Activated T-helper 17 cell treated with anti-CD3 and anti-CD28 coated beads, Interleukin-2, amount 50 U/mL, for 72 hours (primary cell): ENCODE data around the gene PTPRM. TPM values are rescaled to one million over a fixed set of nuclear protein-coding genes. Genes with fewer than 3 reads are reported as not detected.

Experiments
- ATAC-seq: fragments of 150-1000 bp; cut with Tn5 transposase; replicated peaks from 2 replicates; pipeline ENCODE4 v1.10.0; 2021; ENCODE audit warnings: mild to moderate bottlenecking, moderate library complexity
- H3K27ac Mint-ChIP-seq: one replicate; pipeline ENCODE4 v1.8.0; 2022; ENCODE audit warnings: mixed read lengths
- H3K27me3 Mint-ChIP-seq: one replicate; pipeline ENCODE4 v1.8.0; 2022; ENCODE audit warnings: mixed read lengths
- H3K36me3 Mint-ChIP-seq: one replicate; pipeline ENCODE4 v1.8.0; 2022; ENCODE audit warnings: low read depth, mild to moderate bottlenecking, mixed read lengths
- H3K4me1 Mint-ChIP-seq: one replicate; pipeline ENCODE4 v1.8.0; 2022; ENCODE audit warnings: mixed read lengths
- H3K4me3 Mint-ChIP-seq: one replicate; pipeline ENCODE4 v1.8.0; 2022; ENCODE audit warnings: mild to moderate bottlenecking, mixed read lengths
- H3K9me3 Mint-ChIP-seq: one replicate; pipeline ENCODE4 v1.8.0; 2022; ENCODE audit warnings: mixed read lengths
- total RNA-seq, 2 donors: library from RNA; stranded (reverse); gene quantifications; one replicate each; pipeline ENCODE4 v1.2.3, GENCODE V29; 2022

Gene PTPRM
- total RNA-seq, 2 donors from 2014 or later = 7.5 to 24.5 TPM

DNA sequence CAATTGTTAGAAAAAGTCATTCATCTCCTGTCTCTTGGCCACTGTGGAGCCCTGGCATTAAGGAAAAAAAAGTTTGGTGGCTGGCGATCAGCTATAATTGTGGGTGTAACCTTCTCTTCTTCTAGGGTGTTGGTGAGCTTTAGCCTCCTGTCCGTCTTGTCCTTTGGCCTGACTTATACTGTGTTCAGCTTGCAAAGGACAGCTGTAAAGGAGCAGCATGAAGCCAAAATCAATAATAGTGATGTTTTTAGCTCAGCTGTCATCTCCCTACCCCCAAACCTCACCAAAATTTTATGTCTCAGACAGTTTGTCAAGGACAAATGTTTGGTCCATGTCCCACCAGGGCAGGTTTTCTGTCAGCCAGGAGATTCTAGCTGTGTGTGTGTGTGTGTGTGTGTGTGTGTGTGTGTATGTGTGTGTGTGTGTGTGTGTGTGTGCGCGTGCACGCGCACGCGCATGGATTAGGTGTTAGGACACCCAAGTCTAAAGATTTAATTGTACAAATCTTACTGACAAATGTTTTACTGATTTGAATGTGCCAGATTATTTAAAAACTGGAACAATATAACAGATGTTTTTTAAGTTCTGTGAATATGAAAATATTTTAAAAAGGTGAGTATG, 109.2 kb downstream of the PTPRM start:
- Mint-ChIP-seq H3K4me1 (no peaks in the 10 kb centered on the region), H3K36me3 (no peaks in the 10 kb centered on the region), H3K27me3 (no peaks in the 10 kb centered on the region), H3K4me3 (no peak overlapping the region), H3K9me3 (no peaks in the 10 kb centered on the region), H3K27ac (no peak overlapping the region)
- ATAC-seq = no peak

DNA sequence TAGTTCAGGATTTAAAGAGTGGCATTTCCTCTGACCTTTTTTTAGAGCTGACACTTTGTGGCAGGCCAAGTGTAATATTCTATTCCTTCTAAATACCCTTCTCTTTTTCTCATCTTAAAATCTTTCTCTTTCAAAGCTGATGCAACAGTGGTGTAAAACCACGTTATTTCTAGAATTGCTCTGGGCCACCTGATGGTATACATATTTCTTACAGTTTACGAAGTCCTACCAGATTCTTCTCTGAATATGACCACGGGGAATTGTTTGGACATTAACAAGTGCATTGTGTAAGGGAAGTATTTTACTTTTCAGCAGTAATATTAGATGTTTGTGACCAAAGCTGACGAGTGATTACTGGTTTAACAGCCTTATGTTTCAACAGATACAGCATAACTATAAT, 109.9 kb downstream of the PTPRM start:
- Mint-ChIP-seq H3K27me3 (no peaks in the 10 kb centered on the region), H3K4me3 (no peak overlapping the region), H3K36me3 (no peaks in the 10 kb centered on the region)

DNA sequence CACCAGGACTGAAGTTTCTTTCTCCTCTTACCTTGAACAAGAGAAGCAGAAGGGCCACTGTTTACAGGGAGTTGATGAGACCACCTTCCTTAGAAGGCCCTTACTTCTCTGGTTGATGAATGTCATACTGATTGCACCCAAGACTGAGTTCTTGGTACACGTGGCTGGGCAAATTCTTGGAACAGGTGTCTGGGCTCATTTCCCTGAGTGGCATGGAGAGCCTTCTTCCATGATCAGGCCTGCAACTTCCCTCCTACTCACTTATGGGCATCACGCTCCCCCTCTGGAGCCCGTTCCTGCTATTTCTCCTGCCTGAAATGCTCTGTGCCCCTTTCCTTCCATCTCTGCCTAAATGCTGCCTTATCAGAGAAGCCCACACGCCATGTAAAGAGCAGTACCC, 110.3 kb downstream of the PTPRM start:
- no peak overlapping the region for H3K27ac Mint-ChIP-seq
- H3K27me3 Mint-ChIP-seq = no peaks in the 10 kb centered on the region
- ATAC-seq = no peak
- H3K4me3 Mint-ChIP-seq = no peak overlapping the region
- no peaks in the 10 kb centered on the region for H3K36me3 Mint-ChIP-seq
- H3K4me1 Mint-ChIP-seq = no peaks in the 10 kb centered on the region
- no peaks in the 10 kb centered on the region for H3K9me3 Mint-ChIP-seq

More for the DNA sequence above, 109.9 kb downstream of the PTPRM start:
- no peak for ATAC-seq
- Mint-ChIP-seq H3K4me1 (no peaks in the 10 kb centered on the region), H3K27ac (no peak overlapping the region), H3K9me3 (no peaks in the 10 kb centered on the region)

DNA sequence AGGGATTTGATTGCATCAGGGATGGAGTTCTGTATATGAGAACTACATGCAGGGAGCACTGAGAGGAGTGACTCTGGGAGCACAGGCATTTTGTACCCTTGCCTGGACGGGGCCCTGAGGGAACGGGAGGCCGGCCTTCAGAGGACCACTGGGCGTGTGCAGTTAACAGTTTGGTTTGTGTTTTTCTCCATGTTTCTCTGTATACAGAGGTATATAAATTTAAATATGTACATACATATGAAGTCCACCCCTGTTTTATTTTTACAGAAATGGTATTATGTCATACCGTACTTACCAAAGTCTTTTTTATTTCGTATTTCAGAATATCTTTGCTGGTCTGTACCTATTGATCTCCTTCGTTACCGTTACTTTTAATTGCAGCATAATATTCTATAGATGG, 111.3 kb downstream of the PTPRM start:
- Mint-ChIP-seq H3K27ac (no peak overlapping the region), H3K9me3 (no peaks in the 10 kb centered on the region), H3K27me3 (no peaks in the 10 kb centered on the region), H3K4me3 (no peak overlapping the region), H3K36me3 (no peaks in the 10 kb centered on the region), H3K4me1 (no peaks in the 10 kb centered on the region)
- no peak for ATAC-seq

DNA sequence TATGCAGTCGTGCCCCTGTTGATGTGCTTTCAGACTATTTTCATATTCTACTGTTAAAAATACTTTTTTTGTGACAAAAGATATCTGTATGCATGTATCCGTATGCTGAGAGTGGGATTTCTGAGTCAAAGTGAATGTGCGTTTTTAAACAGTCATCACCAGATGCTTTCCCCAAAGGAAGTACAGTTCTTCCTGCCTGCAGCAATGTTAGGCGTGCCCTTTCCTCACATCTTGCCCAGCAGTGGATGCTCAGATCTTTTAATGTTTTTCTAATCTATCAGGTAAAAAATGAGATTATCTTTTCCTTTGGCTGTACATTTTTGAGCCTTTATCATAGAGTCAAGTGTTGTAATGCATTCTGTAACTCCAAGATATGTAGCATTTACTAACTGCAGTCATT, 111.7 kb downstream of the PTPRM start:
- H3K36me3 Mint-ChIP-seq = no peaks in the 10 kb centered on the region
- H3K4me3 Mint-ChIP-seq = no peak overlapping the region
- ATAC-seq = no peak
- H3K9me3 Mint-ChIP-seq = no peaks in the 10 kb centered on the region
- H3K4me1 Mint-ChIP-seq = no peaks in the 10 kb centered on the region
- H3K27ac Mint-ChIP-seq = no peak overlapping the region
- no peaks in the 10 kb centered on the region for H3K27me3 Mint-ChIP-seq

DNA sequence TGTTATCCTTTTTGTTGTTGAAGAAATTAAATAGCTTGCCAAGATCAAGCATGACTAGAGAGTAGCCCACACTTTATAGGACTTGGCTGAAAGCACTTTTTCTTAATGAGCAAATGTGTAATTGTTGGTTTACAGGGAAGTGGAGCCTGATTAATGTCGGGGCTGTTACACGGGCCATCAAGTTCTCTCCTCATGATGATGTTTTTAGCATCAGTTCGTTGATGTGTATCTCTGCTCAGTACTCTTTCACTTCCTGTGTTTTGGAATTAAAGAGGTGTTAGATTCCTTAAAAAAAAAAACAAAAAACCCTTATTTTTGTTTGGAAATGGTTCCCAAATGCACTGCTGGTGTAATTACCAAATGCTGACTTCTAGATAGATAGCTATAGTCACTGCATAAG, 114.2 kb downstream of the PTPRM start:
- Mint-ChIP-seq H3K36me3 (no peaks in the 10 kb centered on the region), H3K4me1 (no peaks in the 10 kb centered on the region)

DNA sequence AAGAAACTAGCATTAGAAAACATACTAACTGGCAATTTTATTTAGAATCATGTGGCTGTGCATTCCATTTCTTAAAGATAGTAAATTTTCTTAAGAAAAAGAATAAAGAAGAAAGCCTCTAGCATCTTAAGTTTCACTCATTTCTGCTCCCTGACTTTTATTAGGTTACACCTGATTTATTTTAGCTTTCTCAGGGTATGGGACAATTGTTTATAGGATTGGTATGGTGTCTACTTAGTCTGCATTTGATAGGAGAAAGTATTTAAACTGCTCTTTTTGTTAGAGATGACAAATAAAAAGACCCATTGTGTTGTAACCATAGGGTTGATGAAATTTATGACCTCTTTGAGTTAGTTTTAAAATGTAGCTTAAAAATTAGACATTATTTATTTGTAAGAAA, 115.2 kb downstream of the PTPRM start:
- ATAC-seq = no peak
- H3K4me3 Mint-ChIP-seq = no peak overlapping the region
- no peaks in the 10 kb centered on the region for H3K36me3 Mint-ChIP-seq
- no peaks in the 10 kb centered on the region for H3K27me3 Mint-ChIP-seq
- no peaks in the 10 kb centered on the region for H3K4me1 Mint-ChIP-seq
- no peak overlapping the region for H3K27ac Mint-ChIP-seq
- H3K9me3 Mint-ChIP-seq = no peaks in the 10 kb centered on the region

More for the DNA sequence above, 114.2 kb downstream of the PTPRM start:
- Mint-ChIP-seq H3K9me3 (no peaks in the 10 kb centered on the region), H3K4me3 (no peak overlapping the region), H3K27ac (no peak overlapping the region), H3K27me3 (no peaks in the 10 kb centered on the region)
- ATAC-seq = no peak

DNA sequence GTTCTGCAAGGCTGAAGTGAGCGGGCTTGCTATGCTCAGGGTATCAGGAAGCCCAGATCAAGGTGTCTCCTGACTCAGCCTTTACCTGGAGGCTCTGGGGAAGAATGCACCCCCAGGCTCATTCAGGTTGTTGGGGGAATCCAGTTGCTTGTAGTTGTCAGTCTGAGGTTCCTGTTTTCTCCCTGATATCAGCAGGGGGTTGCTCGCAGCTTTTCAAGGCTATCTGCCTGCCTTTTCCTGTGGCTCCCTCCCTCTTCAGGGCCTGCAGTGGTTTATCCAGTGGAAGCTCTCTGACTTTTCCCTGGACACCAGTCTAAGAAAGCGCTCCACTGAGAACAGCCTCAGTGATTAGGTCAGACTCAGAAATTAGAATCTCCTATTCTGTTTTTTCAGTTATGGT, 116.6 kb downstream of the PTPRM start:
- no peaks in the 10 kb centered on the region for H3K4me1 Mint-ChIP-seq
- no peaks in the 10 kb centered on the region for H3K27me3 Mint-ChIP-seq
- no peaks in the 10 kb centered on the region for H3K36me3 Mint-ChIP-seq
- H3K27ac Mint-ChIP-seq = no peak overlapping the region
- ATAC-seq = no peak
- no peak overlapping the region for H3K4me3 Mint-ChIP-seq
- H3K9me3 Mint-ChIP-seq = no peaks in the 10 kb centered on the region

DNA sequence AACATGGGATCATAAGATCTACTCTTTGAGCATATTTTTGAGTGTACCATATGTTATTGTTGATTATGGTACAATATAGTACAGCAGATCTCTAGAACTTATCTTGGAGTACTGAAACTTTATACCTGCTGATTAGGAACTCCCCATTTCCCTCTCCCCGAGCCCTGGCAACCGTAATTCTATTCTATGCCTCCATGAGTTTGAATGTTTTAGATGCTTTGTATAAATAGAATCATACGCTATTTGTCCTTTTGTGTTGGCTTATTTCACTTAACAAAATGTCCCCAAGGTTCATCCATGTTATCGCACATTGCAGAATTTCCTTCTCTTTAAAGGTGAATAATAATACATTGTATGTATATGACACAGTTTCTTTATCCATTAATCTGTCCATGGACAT, 117.2 kb downstream of the PTPRM start:
- ATAC-seq = no peak
- H3K4me1 Mint-ChIP-seq = no peaks in the 10 kb centered on the region
- no peak overlapping the region for H3K27ac Mint-ChIP-seq
- no peaks in the 10 kb centered on the region for H3K9me3 Mint-ChIP-seq
- no peaks in the 10 kb centered on the region for H3K36me3 Mint-ChIP-seq
- no peak overlapping the region for H3K4me3 Mint-ChIP-seq
- no peaks in the 10 kb centered on the region for H3K27me3 Mint-ChIP-seq

DNA sequence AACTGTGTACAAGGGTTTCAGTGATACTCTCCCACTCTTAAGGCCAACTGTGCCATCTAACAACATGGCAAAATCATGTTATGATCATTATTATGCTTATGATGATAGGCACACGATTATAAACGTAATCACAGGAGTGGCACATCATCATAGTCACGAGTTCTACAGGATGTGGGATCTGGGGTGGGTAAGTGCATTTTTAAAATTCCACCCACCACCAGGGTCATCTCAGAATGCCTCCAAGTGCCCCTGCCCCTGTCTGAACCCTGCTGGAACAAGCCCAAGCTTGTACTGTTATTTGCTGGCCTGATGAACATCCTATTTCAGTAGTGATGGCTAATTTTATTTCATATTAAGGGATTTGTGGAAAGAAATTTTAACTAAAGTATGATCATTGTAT, 117.8 kb downstream of the PTPRM start:
- H3K4me1 Mint-ChIP-seq = no peaks in the 10 kb centered on the region
- no peak overlapping the region for H3K27ac Mint-ChIP-seq
- no peaks in the 10 kb centered on the region for H3K9me3 Mint-ChIP-seq
- ATAC-seq = no peak
- H3K27me3 Mint-ChIP-seq = no peaks in the 10 kb centered on the region
- no peak overlapping the region for H3K4me3 Mint-ChIP-seq
- H3K36me3 Mint-ChIP-seq = no peaks in the 10 kb centered on the region

DNA sequence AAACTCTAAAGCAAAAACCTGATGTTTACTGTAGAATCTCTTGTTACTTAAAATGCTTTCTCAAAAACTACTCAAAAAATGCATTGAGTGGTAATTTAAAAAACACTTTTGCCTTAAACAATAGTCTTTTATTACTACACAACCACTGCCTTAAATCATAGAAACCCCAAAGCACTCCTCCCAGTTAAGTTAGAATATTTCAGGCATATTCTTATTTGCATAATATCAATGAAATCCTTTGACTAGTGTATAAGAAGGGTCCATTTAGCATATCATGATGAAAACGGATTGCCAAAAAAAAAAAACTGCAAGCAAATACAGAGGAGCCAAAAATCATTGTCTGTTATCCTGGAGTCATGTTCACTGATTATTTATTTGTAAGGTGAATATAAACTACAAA, 119.2 kb downstream of the PTPRM start:
- no peak overlapping the region for H3K4me3 Mint-ChIP-seq
- no peaks in the 10 kb centered on the region for H3K36me3 Mint-ChIP-seq
- H3K4me1 Mint-ChIP-seq = no peaks in the 10 kb centered on the region
- H3K9me3 Mint-ChIP-seq = no peaks in the 10 kb centered on the region
- ATAC-seq = no peak
- H3K27ac Mint-ChIP-seq = no peak overlapping the region
- H3K27me3 Mint-ChIP-seq = no peaks in the 10 kb centered on the region

DNA sequence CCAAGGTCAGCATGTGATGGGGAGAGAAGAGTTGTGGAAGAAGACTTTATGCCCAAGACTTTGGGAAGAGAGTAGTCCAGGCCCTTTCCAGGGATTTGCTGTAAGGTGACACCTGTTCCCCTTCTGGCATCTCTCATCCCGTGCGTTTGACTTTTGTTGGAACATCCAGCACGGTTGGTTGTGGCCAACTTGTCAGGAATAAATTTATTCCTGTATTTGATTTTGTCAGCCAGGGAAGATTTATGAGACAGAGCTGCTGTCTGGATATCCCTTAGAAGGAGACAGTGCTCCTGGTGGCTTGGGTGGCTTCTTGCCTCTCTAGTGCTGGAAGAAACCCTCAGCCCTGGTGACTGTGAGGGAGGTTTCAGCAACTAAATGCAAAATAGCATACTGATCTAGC, 121.5 kb downstream of the PTPRM start:
- H3K9me3 Mint-ChIP-seq = peaks cover 3% of the 10 kb centered on the region
- no peaks in the 10 kb centered on the region for H3K27me3 Mint-ChIP-seq
- ATAC-seq = no peak
- H3K27ac Mint-ChIP-seq = no peak overlapping the region
- H3K4me1 Mint-ChIP-seq = no peaks in the 10 kb centered on the region
- no peak overlapping the region for H3K4me3 Mint-ChIP-seq
- H3K36me3 Mint-ChIP-seq = no peaks in the 10 kb centered on the region

DNA sequence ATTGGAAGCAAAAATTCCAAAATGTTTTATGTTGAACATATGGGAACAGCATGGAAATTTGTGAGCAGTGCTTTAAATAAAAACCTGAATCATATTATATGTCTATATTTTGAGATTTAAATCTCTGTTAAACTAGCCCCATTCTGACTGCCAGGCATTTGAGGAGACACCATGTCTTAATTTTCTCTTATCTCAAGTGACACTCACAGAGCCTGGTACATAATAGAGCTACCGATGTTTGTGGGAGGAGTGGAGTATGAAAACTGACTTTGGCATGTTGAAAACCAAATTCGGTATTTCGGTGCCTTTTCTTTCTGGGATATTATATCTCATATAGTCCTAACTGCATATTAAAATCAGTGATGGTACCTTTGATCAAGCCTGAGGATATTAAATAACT, 124.1 kb downstream of the PTPRM start:
- Mint-ChIP-seq H3K9me3 (peaks cover 3% of the 10 kb centered on the region), H3K4me3 (no peak overlapping the region), H3K27me3 (no peaks in the 10 kb centered on the region), H3K4me1 (no peaks in the 10 kb centered on the region), H3K36me3 (no peaks in the 10 kb centered on the region), H3K27ac (no peak overlapping the region)
- no peak for ATAC-seq

DNA sequence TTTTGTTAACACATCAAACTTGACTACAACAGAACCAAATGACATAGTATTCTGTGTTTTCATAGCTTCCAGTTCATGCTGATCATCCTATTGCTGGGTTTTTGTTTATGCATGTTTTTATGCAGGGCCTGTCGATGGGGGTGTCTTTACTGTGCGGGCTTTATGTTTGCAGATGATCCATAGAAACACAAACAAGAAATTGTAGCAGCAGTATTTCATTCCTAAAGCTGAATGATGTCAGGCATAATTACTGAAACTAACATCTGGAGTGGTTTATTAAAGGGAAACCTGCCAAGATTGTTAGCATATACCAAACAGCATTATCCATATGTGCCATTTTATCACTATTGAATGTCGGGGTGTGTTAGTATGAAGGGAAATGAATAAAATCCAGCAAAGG, 129.7 kb downstream of the PTPRM start:
- Mint-ChIP-seq H3K9me3 (peaks cover 3% of the 10 kb centered on the region), H3K4me3 (no peak overlapping the region), H3K27me3 (no peaks in the 10 kb centered on the region), H3K36me3 (no peaks in the 10 kb centered on the region), H3K4me1 (no peaks in the 10 kb centered on the region), H3K27ac (no peak overlapping the region)
- no peak for ATAC-seq

DNA sequence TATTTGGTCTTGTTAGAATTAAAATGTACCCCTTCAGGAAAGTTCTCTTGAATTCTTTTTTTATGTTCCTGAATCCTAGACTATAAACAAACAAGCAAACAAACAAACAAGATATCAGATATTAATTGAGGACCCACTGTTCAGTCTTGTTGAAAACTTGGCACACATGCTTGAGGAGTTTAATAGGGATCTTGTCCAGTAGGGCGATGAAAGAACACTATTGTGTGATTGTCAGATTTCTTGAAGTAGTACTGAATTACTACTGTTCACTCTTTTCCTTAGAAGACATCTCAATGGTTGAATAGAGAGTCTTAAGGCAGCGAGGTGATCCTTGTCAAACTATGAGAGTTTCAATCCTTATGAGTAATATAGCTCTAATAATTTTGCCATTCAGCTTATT, 130.2 kb downstream of the PTPRM start:
- peaks cover 3% of the 10 kb centered on the region for H3K9me3 Mint-ChIP-seq
- no peaks in the 10 kb centered on the region for H3K27me3 Mint-ChIP-seq
- H3K4me3 Mint-ChIP-seq = no peak overlapping the region
- no peaks in the 10 kb centered on the region for H3K36me3 Mint-ChIP-seq
- no peaks in the 10 kb centered on the region for H3K4me1 Mint-ChIP-seq
- no peak overlapping the region for H3K27ac Mint-ChIP-seq
- ATAC-seq = no peak

DNA sequence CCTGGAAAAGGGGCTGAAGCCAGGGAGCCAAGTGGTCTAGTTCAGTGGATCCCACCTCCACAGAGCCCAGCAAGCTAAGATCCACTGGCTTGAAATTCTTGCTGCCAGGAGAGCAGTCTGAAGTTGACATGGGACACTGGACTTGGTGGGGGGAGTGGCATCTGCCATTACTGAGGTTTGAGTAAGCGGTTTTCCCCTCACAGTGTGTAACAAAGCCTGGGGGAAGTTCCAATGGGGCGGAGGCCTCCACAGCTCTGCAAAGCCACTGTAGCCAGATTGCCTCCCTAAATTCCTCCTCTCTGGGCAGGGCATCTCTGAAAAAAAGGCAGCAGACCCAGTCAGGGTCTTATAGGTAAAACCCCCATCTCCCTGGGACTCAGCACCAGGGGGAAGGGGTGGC, 144.4 kb downstream of the PTPRM start:
- Mint-ChIP-seq H3K4me1 (no peaks in the 10 kb centered on the region), H3K9me3 (peaks cover 28% of the 10 kb centered on the region), H3K36me3 (no peaks in the 10 kb centered on the region), H3K27me3 (peaks cover 7% of the 10 kb centered on the region), H3K4me3 (no peak overlapping the region), H3K27ac (no peak overlapping the region)
- no peak for ATAC-seq
